ENCODE data around the gene NIPAL1.

NIPAL1 gene

DNA sequence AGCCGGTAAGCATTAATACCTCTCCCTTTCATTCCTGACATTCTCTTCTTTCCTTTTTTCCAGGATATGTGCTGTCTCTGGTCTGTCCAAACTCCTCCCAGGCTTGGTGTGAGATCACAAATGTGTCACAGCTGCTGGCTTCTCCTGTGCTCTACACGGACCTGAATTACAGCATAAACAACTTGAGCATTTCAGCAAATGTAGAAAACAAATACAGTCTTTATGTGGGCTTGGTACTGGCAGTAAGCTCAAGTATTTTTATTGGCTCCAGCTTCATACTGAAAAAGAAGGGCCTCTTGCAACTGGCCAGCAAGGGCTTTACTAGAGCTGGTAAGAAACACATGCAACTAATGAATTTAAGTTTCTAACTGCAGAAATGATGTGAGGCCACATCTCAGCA, 8.4 kb downstream of the NIPAL1 start:
- no peak for FAIRE-seq
- DNase-seq (ENCODE audit: low spot score), result no peak

DNA sequence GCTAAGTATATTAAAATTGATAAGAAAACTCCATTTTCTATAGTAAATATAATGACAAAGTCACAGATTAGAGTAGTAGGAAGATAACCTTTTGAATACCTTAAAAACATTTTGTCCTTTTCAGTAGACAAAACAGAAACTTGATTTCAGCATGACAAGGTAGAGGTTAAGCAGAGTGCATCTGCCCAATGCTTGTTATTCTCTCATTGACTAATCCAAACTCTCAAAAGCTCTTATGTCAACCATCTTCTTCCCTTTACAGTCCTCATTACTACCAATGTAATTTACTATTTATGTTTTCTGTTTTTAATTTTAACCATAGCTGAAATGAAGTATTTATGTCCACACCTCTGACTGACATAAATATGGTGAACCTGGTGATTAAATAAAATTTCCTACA, 11.1 kb downstream of the NIPAL1 start:
- FAIRE-seq, result no peak
- no peak for DNase-seq (ENCODE audit: low spot score)

DNA sequence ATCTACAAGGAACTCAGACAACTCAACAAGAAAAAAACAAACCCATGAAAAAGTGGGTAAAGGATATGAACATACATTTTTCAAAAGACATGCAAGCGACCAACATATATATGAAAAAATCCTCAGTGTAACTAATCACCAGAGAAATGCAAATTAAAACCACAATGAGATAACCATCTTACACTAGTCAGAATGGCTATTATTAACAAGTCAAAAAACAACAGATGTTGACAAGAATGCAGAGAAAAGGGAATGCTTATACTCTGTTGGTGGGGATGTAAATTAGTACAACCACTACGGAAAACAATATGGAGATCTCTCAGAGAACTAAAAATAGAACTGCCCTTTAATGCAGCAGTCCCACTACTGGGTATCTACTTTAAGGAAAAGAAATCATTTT, 12.1 kb downstream of the NIPAL1 start:
- DNase-seq (ENCODE audit: low spot score), result no peak
- FAIRE-seq, result no peak

DNA sequence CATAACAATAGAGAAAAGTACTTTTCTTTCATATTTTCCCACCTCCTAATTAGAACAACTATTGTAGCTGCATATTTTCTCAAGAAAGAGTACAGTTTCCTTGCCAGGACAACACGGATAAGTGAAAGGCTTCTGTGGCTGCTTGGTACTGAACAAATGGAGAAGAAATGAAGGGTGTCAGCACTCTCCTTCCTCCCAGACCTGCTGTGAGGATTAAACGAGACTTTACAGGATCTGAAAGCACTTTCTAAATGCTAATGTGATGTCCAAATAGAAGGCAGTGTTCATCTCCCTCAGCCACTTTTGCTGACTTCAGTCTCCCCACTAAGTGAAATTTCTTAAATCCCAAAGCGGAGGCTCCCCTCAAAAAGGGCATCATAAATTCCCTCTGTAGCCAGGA, 13.9 kb downstream of the NIPAL1 start:
- no peak for FAIRE-seq
- no peak for DNase-seq (ENCODE audit: low spot score)

DNA sequence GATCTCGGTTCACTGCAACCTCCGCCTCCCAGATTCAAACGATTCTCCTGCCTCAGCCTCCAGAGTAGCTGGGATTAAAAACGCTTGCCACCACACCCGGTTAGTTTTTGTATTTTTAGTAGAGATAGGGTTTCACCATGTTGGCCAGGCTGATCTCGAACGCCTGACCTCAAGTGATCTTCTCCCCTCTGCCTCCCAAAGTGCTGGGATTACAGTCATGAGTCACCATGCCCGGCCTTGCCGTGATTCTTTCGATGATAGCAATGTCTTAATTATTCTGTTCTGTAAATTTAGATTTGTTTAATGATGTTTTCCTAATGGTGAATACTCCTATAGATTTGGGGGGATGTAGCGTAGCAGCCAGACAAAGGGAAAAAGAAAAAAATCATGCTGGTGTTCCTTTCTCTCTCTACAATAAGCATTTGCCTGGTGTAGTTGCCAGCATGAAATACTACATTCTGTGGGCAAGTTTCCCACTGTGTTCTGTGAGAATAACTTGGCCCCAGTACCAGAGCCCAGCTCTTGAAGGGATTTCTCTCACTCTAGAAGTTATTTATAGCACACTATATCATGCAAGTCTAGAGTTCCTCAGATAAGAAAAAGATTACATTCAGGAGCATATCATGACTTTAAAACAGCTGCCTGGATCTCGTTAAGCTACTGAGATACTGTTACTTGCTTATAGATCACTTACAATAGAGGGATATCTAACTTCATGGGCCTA, 15.4 kb downstream of the NIPAL1 start:
- no peak for DNase-seq (ENCODE audit: low spot score)
- FAIRE-seq, result no peak

DNA sequence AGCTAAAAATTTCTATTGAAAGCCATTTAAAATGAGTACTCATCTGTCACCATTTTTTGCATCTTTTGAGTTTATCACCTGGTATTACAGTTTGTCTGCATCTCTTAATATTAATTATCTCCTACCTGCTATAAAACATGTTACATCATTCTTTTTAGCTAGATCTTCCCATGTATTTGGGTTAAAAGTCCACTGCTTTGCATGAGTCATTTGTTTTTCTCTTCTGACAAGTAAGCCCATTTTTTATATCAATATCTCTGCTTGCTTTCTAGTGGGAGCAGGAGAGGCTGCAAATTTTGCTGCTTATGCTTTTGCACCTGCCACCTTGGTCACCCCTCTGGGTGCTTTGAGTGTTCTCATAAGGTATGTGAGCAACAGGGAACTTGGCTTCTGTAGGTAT, 16.1 kb downstream of the NIPAL1 start:
- DNase-seq (ENCODE audit: low spot score), result no peak
- FAIRE-seq, result no peak

DNA sequence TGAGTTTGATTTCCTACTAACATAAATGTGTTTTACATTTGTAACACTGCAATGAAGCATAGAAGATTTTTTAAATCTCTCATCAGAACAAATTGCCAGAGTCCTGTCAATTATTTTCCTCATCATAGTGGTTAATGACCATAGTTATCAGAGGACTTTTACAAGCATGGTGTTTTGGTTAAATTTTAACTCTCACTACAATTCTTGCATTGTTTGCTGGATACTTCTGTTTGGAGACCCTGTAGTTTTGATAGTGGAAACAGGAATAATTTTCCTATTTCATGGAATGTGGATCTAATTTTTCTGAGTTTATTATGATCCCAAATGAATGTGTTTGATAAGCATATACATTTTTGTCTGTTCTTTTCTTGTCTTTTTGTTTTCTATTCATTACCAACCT, 16.8 kb downstream of the NIPAL1 start:
- FAIRE-seq (no peak), DNase-seq (ENCODE audit: low spot score) (no peak)

DNA sequence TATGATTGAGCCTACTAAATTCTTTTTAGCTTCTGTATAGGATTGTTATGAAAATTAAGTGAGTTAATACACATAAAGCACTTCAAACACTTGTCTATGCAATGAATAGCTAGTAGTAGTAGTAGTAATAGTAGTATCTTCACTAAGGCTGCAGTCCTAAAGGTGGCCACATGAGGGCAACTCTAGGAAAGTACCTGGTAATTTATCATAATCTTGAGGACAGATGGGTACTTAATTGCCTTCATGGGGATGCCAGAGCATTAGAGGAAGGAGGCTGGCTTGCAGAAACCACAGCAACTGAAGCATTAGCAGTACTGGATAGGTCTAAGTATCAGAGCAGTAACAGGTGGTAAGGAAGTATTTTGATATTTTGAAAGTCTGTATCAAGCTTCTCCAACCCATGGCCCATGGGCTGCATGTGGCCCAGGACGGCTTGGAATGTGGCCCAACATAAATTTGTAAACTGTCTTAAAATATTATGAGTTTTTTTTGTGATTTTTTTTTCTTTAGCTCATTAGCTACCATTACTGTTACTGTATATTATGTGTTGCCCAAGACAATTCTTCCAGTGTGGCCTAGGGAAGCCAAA, 17.3 kb downstream of the NIPAL1 start:
- FAIRE-seq (no peak), DNase-seq (ENCODE audit: low spot score) (peak; percentile 37)

DNA sequence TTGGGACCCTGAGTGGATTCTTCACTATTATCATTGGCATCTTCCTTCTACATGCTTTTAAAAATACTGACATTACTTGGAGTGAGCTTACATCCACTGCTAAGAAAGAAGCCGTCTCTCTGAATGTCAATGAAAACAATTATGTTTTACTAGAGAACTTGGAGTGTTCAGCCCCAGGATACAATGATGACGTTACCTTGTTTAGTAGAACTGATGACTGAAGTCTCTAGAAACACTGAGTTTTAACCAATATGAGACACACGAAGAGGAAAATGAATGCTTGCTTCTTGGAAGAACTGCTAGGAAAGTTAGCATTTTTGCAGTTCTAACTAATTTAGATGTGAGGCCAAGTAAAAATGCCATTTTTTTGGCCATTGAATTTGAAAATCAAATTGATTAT, 19.4 kb downstream of the NIPAL1 start:
- DNase-seq (ENCODE audit: low spot score) (no peak), FAIRE-seq (no peak)

DNA sequence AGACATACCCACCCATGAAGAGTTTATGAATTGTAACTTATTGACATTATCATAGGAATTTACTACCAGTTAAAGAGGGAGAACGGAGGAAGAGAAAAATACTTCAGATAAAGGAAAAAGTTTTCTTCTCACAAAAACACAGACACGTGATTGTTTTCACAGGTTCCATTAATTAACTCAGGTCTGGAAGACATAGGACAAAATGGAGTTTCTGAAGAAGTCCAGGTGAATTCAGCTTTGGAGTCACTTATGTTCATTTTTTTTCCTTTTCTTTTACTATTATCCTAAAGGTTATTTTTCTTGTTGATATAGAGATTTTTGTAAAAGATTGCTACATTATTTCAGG, 20.5 kb downstream of the NIPAL1 start:
- FAIRE-seq (no peak), DNase-seq (ENCODE audit: low spot score) (no peak)

DNA sequence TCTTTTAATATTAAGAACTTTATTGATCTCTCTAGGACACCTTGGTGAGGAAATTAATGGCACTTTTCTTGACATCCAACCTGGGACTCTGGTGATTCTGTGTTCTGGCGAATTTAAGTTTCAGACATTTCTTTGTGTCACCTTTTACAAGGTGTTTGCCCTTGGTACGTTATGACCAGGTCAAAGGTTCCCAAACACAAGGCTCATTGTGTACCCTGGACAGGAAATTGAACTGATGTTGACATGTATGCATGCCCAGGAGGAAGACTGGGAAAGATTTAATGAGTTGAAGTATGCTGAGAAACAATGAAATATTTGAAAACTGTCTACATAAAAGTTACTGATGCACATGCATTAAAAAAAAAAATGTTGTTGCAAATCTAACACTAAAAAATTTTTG, 22.1 kb downstream of the NIPAL1 start:
- FAIRE-seq (no peak), DNase-seq (ENCODE audit: low spot score) (no peak)

DNA sequence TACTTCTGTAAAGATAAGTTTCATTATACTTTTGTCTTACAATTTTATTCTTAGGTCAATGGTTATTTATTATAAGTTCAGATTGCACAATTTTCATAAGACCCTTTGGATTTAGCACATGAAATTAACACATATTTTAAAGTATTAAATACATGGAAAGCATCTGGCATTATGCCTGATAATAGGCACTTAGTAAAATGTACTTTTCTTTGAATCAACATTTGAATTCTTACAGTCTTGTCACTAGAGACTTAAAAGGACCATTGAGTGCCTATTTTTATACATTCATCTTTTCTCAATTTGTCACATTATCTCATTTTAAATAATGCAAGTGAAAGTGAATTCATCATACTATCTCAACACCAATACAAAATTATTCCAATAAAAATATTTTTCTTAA, 23.0 kb downstream of the NIPAL1 start:
- DNase-seq (ENCODE audit: low spot score), result no peak
- FAIRE-seq, result no peak

DNA sequence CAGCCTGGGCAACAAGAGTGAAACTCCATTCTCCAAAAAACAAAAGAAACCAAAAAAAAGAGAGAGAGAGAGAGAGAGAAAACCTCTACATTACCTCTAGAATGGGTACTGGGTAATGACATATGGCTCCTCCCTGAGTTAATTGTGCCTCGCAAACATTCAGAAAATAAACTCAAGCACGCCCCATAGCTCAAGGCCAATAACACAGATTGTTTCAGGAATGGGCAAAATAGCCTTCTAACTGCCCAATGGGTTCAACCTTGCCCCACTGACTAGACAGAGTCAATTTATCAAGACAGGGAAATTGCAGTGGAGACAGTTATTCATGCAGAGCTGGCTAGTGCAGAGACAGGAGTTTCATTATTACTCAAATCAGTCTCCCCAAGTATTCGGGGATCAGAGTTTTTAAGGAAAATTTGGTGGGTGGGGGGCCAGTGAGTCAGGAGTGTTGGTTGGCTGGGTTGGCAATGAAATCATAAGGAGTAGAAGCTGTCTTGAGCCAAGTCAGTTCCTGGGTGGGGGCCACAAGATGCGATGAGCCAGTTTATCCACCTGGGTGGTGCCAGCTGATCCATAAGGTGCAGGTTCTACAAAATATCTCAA, 25.1 kb downstream of the NIPAL1 start:
- FAIRE-seq (no peak), DNase-seq (ENCODE audit: low spot score) (no peak)

DNA sequence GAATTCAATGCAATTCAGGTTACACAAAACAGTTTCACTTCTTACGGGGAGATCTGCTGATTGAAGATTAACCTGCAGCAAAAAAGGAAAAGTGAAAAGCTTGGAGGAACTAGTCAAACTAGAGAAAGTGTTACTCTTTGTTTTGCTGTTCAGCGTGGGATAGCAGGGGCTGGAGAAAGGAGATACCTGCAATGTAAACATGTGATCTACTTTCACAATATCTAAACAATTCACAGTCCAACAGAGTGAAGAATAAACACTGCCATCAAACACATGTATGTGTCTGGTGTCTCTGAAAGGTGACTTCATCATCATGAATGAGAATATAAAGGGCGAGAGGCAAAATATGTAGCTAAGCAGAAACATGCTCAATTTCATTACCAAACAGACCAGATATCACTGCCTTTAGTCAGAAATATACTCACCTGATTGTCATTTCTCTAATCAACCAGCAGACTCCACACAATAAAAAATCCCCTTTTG, 26.4 kb downstream of the NIPAL1 start:
- FAIRE-seq, result no peak

DNA sequence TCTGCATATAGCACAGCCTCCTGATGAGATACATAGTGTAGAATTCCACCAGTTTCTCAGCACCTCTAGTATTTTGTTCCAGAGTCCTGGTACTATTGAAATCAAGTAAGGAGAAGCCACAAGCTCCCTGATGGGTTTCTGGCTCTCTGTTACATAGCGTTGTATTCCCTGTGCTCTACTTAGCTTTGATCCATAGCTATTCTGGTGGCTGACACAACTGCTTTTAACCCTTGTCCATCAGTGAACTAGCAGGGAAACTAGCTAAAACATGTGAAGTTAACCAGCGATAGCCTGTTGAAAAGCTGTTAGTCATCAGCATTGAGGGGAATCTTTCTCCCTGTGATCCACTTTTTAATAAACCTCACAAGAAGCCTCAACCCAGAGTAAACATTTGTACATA, 26.9 kb downstream of the NIPAL1 start:
- no peak for FAIRE-seq

More for the DNA sequence above, 26.4 kb downstream of the NIPAL1 start:
- DNase-seq (ENCODE audit: low spot score), result no peak

DNA sequence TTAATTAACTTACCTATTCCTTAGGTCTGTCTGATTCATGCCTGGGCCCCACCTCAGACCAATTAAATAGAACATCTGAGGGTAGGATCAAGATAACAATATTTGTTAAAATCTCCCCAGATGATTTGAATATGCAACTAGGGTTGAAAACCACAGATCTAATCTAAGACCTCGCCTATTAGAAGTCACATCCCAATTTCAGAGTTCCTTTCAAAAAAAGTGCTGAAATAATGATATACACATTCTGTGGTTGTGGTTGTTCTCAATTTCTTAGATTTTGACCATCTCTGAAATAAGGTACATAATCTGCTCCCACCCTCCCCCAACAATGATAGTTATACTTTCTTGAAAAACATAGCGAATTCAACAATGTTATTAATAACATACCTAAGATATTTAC, 27.7 kb downstream of the NIPAL1 start:
- no peak for FAIRE-seq
- no peak for DNase-seq (ENCODE audit: low spot score)

More for the DNA sequence above, 26.9 kb downstream of the NIPAL1 start:
- DNase-seq (ENCODE audit: low spot score), result no peak

DNA sequence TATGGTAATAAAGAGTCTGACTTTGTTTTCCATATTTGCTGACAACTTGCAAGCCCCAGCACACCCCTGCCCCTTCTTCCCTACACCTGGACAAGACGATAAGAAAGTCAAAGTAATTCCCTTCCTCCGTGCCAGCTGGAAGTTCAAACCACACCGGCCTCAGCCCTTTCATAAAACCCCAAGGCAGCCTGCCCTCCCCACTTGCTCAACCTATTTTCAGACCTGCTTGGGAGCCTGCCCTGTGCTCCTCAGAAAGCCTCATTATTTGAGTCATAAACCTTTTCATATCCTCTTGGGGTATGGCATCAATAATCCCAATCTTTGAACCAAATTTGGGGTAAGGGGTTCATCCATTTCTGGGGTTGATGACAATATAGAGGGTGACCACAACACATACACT, 29.5 kb downstream of the NIPAL1 start:
- FAIRE-seq (no peak), DNase-seq (ENCODE audit: low spot score) (no peak)

DNA sequence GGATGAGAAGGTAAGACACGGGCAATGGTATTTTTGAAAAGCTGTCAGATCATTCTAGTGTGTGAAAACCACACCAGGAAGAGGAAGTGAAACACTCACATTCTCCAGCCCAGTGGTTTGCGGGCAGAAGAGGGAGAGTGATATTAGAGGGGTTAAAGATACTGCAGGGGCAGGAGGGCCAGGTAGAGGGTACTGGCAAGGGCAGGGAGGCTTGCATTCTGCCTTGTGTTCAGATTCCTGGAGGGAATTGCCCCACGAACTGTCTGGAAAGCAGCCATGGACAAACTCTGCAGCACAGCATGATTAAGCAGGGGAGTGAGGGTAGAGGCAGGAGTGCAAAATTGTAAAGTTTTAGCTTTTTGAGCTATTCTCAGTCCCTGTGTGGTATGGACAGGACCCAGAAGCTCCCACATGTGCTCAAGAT, 30.9 kb downstream of the NIPAL1 start:
- no peak for DNase-seq (ENCODE audit: low spot score)
- FAIRE-seq, result no peak

DNA sequence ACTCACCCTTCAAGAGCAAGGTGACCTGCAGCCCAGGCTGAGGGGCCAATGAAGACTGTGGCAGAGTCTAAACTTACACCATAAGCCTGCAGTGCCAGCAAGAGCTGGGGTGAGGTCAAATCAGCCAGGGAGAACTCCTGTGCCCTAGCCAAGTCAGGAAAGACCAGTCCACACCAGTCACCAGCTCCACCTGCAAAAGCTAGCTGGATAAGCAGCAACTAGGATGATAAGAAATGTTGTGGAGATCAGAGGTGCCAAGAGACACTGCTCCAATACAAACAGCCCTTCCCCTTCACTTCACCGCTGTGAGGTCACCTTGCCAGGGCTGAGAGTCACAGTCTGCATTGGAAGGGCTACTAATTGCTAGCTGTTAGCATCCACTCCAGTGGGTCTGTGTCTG, 31.3 kb downstream of the NIPAL1 start:
- FAIRE-seq (peak; percentile 5), DNase-seq (ENCODE audit: low spot score) (no peak)

DNA sequence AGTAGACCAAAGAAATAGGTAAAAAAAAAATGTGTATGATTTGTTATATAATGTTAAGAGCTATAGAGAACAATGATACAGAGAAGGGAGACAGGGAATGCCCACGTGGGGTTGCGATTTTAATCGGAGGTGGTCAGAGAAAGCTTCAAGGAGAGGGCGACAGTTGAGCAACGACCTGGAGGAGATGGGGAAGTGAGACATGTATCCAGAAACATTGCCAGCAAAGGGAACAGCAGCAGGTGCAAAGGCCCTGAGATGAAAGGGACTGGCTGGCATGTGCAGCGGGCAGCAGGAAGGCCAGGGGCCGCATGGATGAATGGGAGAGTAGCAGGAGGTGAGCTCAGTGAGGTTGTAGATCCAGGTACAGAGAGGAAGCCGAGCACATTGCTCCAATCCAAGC, 32.9 kb downstream of the NIPAL1 start:
- DNase-seq (ENCODE audit: low spot score) (no peak), FAIRE-seq (no peak)

DNA sequence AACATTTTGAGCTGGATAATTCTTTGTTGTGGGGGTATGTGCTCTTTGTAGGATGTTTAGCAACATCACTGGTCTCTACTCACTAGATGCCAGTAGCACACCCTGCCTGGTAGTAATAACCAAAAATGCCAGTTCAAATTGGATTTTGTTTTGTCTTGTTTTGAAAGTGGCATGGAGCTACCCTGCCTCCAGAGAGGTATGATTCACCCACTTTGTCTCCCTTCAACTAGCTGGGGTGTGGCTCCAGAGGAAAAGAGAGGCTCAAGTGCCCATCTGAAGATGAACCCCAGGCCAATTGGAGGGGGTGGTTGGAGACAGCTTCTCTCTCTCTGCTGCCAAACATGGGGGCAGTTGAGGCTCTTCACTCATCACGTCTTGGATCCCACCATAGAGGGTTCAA, 34.5 kb downstream of the NIPAL1 start:
- no peak for FAIRE-seq

DNA sequence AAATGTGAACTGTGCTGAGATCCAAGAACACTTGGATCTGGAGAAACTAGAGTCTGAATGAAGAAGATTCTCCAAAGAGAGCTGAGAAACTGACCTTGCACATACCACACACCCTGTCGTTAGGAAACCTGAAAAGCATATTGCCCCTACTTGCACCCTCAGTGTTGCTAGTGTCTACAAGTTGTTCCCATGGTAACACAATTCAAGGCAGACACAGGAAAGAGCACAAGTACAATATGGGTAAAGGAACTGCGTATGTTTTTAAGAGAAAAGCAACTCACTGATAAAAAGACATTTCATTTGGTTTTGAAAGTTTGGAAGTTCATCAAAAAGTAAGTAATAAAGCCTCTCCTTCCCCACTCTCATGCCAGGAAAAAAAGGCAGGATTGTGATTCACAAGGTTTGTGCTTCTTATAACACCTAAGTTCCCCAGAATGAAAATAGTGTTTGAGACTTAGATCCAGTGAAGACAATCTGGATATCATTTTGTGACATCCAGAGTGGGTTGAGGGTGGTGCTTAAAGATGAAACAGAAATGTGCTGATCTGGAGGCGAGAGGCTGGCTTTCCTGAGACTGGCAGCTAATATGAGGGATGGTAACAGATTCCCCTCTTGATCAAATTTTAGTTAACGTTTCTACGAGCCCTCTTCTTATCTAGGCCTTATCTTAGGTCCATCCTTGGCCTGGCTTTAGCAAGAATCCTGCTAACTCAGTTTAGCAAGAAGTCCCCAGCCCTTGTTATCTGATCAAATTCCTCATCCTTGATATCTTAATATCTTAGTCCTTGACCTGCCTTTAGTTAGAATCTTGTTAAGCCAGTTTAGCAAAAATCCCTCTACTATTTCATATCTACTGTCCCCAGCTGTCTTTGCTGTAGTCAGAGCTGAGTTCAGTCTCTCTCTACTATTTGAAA, 42.3 kb downstream of the NIPAL1 start:
- FAIRE-seq (no peak), DNase-seq (ENCODE audit: low spot score) (no peak)

More for the DNA sequence above, 34.5 kb downstream of the NIPAL1 start:
- DNase-seq (ENCODE audit: low spot score), result no peak
